ENCODE data around the gene ARSD.

Gene ARSD

GRCh38 chrX:2867206-2867605 is 61.9 kb downstream of the ARSD start:
- DNase-seq (ENCODE audit: low read depth), result no peak
- no peak for TF ChIP-seq CTCF (conservative IDR thresholded peaks at IDR 0.05; ENCODE audit: control insufficient read depth, insufficient read depth, low read depth, low read length)
- no peak overlapping the region for H3K4me3 ChIP-seq (ENCODE audit: control insufficient read depth, low read depth, low read length)

DNA sequence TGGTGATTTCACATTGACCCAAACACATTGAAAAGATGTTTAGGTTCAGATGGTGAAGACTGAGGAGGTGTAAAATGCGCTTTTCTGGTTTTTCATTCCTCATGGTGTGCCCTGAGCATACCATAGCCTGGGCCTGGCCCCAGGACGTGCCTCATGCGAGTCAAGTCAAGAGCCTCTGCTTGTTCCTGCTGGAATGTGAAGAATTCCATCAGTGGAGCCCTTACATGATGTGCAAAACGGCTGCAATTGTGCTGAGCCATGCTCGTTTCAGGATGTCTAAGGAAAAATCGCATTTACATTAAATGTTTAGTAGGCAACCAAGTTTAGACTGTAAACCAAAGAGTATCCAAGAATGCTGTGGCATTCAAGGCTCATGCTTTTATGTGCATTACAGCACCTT is 65.5 kb downstream of the ARSD start:
- TF ChIP-seq CTCF (conservative IDR thresholded peaks at IDR 0.05; ENCODE audit: control insufficient read depth, insufficient read depth, low read depth, low read length), result no peak
- DNase-seq (ENCODE audit: low read depth), result no peak
- no peak overlapping the region for H3K4me3 ChIP-seq (ENCODE audit: control insufficient read depth, low read depth, low read length)

GRCh38 chrX:2862404-2862803 is 66.7 kb downstream of the ARSD start:
- no peak overlapping the region for H3K4me3 ChIP-seq (ENCODE audit: control insufficient read depth, low read depth, low read length)
- DNase-seq (ENCODE audit: low read depth), result no peak
- TF ChIP-seq CTCF (conservative IDR thresholded peaks at IDR 0.05; ENCODE audit: control insufficient read depth, insufficient read depth, low read depth, low read length), result no peak

DNA sequence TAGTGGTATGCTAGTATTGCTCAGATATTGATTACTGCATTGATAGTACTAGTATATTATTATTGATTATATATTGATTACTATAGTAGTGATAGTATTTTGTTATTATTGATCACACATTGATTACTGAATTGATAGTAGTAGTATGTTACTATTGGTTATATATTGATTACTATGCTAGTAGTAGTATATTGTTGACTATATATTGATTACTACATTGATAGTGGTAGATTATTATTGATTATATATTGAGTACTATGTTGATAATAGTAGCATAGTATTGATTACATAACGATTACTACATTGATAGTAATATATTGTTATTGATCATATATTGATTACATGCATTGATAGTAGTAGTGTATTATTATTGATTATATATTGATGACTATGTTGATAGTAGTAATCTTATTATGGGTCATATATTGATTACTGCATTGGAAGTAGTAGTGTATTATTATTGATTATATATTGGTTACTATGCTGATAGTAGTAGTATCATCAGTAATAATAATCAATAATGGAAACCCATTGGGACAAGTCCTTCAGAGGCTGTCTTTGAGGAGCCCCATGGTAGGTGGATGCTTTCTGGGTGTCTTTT is 69.8 kb downstream of the ARSD start:
- DNase-seq (ENCODE audit: low read depth), result no peak
- no peak for TF ChIP-seq CTCF (conservative IDR thresholded peaks at IDR 0.05; ENCODE audit: control insufficient read depth, insufficient read depth, low read depth, low read length)
- no peak overlapping the region for H3K4me3 ChIP-seq (ENCODE audit: control insufficient read depth, low read depth, low read length)

DNA sequence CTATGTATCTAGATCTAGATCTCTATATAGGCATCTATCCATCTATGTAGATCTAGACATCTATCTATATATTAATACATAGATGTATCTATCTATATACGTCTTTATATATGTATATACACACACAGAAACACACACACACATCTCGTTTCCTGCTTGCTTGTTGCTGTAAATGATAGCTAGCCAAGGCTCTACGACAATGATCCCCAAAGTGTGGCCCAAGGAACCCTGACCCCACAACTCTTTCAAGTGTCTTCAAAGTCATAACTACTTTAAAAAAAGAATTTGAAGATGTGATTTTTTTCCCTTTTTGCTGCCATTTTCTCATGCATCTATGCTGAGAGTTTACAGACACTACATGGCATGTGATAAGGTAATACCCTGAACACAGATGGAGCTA is 71.6 kb downstream of the ARSD start:
- TF ChIP-seq CTCF (conservative IDR thresholded peaks at IDR 0.05; ENCODE audit: control insufficient read depth, insufficient read depth, low read depth, low read length), result no peak
- DNase-seq (ENCODE audit: low read depth), result no peak
- H3K4me3 ChIP-seq (ENCODE audit: control insufficient read depth, low read depth, low read length), result no peak overlapping the region

DNA sequence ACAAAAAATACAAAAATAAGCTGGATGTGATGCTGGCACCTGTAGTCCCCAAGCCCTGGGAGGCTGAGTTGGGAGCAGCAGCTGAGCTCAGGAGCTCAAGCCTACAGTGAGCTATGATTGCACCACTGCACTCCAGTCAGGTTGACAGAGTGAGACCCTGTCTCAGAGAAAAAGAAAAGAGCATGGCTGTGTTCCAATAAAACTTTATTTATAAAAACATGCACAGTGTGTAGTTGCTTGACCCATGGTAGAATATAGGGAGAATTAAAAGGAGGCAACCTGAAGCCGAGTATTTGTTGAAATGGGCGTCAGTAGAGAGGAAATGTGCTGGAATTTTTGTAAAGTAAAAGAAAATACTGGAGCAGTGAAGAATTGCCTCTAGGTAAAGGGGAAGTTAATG is 73.4 kb downstream of the ARSD start:
- no peak overlapping the region for H3K4me3 ChIP-seq (ENCODE audit: control insufficient read depth, low read depth, low read length)
- TF ChIP-seq CTCF (conservative IDR thresholded peaks at IDR 0.05; ENCODE audit: control insufficient read depth, insufficient read depth, low read depth, low read length), result no peak
- no peak for DNase-seq (ENCODE audit: low read depth)

DNA sequence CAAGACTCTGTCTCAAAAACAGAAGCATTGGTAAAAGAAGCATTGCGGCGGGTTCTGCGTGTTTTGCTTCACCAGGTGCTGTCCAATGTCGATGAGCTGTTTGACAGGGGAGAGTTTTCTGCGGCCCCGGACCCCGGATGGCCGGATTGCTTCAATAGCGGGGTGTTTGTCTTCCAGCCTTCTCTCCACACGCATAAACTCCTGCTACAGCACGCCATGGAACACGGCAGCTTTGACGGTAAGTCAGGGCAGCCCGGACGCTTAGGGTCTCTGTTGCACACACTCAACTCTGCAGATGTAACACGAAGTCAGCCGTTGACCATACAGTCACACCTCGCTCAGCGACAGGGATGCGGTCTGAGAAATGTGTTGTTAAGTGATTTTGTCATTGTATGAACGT is 74.2 kb downstream of the ARSD start:
- no peak overlapping the region for H3K4me3 ChIP-seq (ENCODE audit: control insufficient read depth, low read depth, low read length)
- DNase-seq (ENCODE audit: low read depth), result no peak
- no peak for TF ChIP-seq CTCF (conservative IDR thresholded peaks at IDR 0.05; ENCODE audit: control insufficient read depth, insufficient read depth, low read depth, low read length)
